Activated CD4-positive, alpha-beta T cell treated with anti-CD3 and anti-CD28 coated beads for 36 hours (primary cell): ENCODE data around the gene SLC4A9. TPM values are rescaled to one million over a fixed set of nuclear protein-coding genes. Genes with fewer than 3 reads are reported as not detected.
A peak's percentile ranks its signal among the peaks of the same experiment; 100 is the strongest.

Experiments used
- ATAC-seq: fragments of 200-7000 bp; cut with Tn5 transposase; one replicate; pipeline ENCODE4 v1.10.0; 2021; ENCODE audit warnings: mild to moderate bottlenecking, moderate library complexity
- CTCF ChIA-PET: fragments of 350-600 bp; sonication (Branson Sonifier 250); formaldehyde crosslinking; loops from one replicate; lab custom pipeline; 2021; ENCODE audit warnings: antibody characterized with exemption; lab: Charles Lee
- POLR2A ChIA-PET: fragments of 350-600 bp; sonication (Branson Sonifier 250); formaldehyde crosslinking; loops from one replicate; lab custom pipeline; 2021; ENCODE audit warnings: antibody characterized with exemption, inconsistent platforms; lab: Charles Lee
- DNase-seq: peaks from one replicate; pipeline ENCODE4 v3.0.0-alpha.2; 2020
- H3K27ac Mint-ChIP-seq: one replicate; pipeline ENCODE4 v1.8.0; 2021; ENCODE audit warnings: mixed read lengths
- H3K27me3 Mint-ChIP-seq: one replicate; pipeline ENCODE4 v1.8.0; 2021; ENCODE audit warnings: mixed read lengths
- H3K36me3 Mint-ChIP-seq: one replicate; pipeline ENCODE4 v1.8.0; 2021; ENCODE audit warnings: low read depth, mixed read lengths
- H3K4me1 Mint-ChIP-seq: one replicate; pipeline ENCODE4 v1.8.0; 2021; ENCODE audit warnings: mixed read lengths
- H3K4me3 Mint-ChIP-seq: one replicate; pipeline ENCODE4 v1.8.0; 2021; ENCODE audit warnings: mild to moderate bottlenecking, moderate library complexity, mixed read lengths
- H3K9me3 Mint-ChIP-seq: one replicate; pipeline ENCODE4 v1.8.0; 2021; ENCODE audit warnings: low read depth, mixed read lengths
- intact Hi-C, 2 experiments: fragments of 100-400 bp; cut with DNase I in 1 of 2; cut with micrococcal nuclease in 1 of 2; formaldehyde crosslinking; loops; one replicate each; pipeline versions ENCODE4 v1.14.2 to v1.15.1; 2022 to 2024; cut with DNase I, micrococcal nuclease
- total RNA-seq, 2 experiments: library from RNA; stranded (reverse); gene quantifications; one replicate each; pipeline ENCODE4 v1.2.3, GENCODE V29; 2021

The SLC4A9 gene
- total RNA-seq, 2 experiments from 2014 or later: 0.21 to 0.73 TPM

GRCh38 chr5:140400730-140401361 is 40.9 kb downstream of the SLC4A9 start:
- H3K9me3 Mint-ChIP-seq: no peaks in the 10 kb centered on the region
- peaks cover 20% of the 10 kb centered on the region for H3K4me1 Mint-ChIP-seq
- peak; percentile 79 for ATAC-seq
- peak; percentile 91 for DNase-seq
- H3K4me3 Mint-ChIP-seq: no peak overlapping the region
- ChIA-PET POLR2A (interaction anchor here (0.6 to 2.5 kb wide), 10 partner anchors 8 to 310 kb away, joined by 3 to 13 read pairs (median 3); partner anchors contain the start of genes EIF4EBP3, HARS1, HARS2 and IK), CTCF (interaction anchor here (0.7 to 1.9 kb wide), 8 partner anchors 9 to 310 kb away, joined by 3 to 5 read pairs (median 4); partner anchors contain the start of genes EIF4EBP3 and ZMAT2)
- peaks cover 13% of the 10 kb centered on the region for H3K36me3 Mint-ChIP-seq
- H3K27me3 Mint-ChIP-seq: no peaks in the 10 kb centered on the region
- intact Hi-C loops: loop anchor here (1.0 to 5.0 kb wide), 19 partner anchors 38 to 1696 kb away; partner anchors contain the start of genes APBB3 (in 2 of the 2), HARS1 (in 2 of the 2), HARS2 (in 2 of the 2) and SLC35A4 (in 2 of the 2)
- H3K27ac Mint-ChIP-seq: peak overlapping the region; percentile 87

- no peaks in the 10 kb centered on the region for H3K27me3 Mint-ChIP-seq
- peaks cover 18% of the 10 kb centered on the region for H3K36me3 Mint-ChIP-seq
- peaks cover 24% of the 10 kb centered on the region for H3K4me1 Mint-ChIP-seq
- peak within 1 kb of the TSS; percentile 87 for H3K27ac Mint-ChIP-seq
- no peak within 1 kb of the TSS for H3K4me3 Mint-ChIP-seq
- ChIA-PET POLR2A (interaction anchor here (0.6 to 2.5 kb wide), 13 partner anchors 9 to 1065 kb away, joined by 3 to 13 read pairs (median 3); partner anchors contain the start of genes EIF4EBP3, HARS1, HARS2 and IK), CTCF (interaction anchor here (0.6 to 1.9 kb wide), 10 partner anchors 9 to 310 kb away, joined by 3 to 5 read pairs (median 4); partner anchors contain the start of genes EIF4EBP3 and ZMAT2)
- DNase-seq: peak; percentile 98
- intact Hi-C loops: loop anchor here (1.0 to 5.0 kb wide), 19 partner anchors 39 to 1696 kb away; partner anchors contain the start of genes APBB3 (in 2 of the 2), HARS1 (in 2 of the 2), HARS2 (in 2 of the 2) and SLC35A4 (in 2 of the 2)
- peak; percentile 83 for ATAC-seq
- H3K9me3 Mint-ChIP-seq: no peaks in the 10 kb centered on the region
Observed at GRCh38 chr5:140401362-140402257, 41.6 kb downstream of the SLC4A9 start, which contains the start of gene ANKHD1. Gene ANKHD1 (plus strand): TSS chr5:140401833. CDS start chr5:140401968, 135 bp downstream.

- DNase-seq (peak; percentile 73), ATAC-seq (peak; percentile 0)
- H3K4me3 Mint-ChIP-seq: no peak overlapping the region
- no peak overlapping the region for H3K27ac Mint-ChIP-seq
- intact Hi-C loops: loop anchor here in 1 of 2 experiments (5.0 kb wide), 2 partner anchors 840 to 1695 kb away; partner anchors contain the start of gene UBE2D2
- no peaks in the 10 kb centered on the region for H3K9me3 Mint-ChIP-seq
- peaks cover 25% of the 10 kb centered on the region for H3K4me1 Mint-ChIP-seq
- POLR2A ChIA-PET: interaction anchor here (0.6 to 2.5 kb wide), 8 partner anchors 17 to 1066 kb away, joined by 3 to 13 read pairs (median 3); partner anchors contain the start of genes HBEGF, IK and NDUFA2
- no peaks in the 10 kb centered on the region for H3K27me3 Mint-ChIP-seq
- CTCF ChIA-PET: interaction anchor here (0.9 kb wide), 1 partner anchor 9 kb away, joined by 3 read pairs; no protein-coding TSS in a partner anchor
- peaks cover 20% of the 10 kb centered on the region for H3K36me3 Mint-ChIP-seq
Observed at GRCh38 chr5:140402258-140403074, 42.5 kb downstream of the SLC4A9 start.

- DNase-seq: no peak
- no peak for ATAC-seq
- Mint-ChIP-seq H3K27me3 (no peaks in the 10 kb centered on the region), H3K36me3 (peaks cover 23% of the 10 kb centered on the region), H3K9me3 (no peaks in the 10 kb centered on the region), H3K4me3 (no peak overlapping the region), H3K4me1 (peaks cover 29% of the 10 kb centered on the region), H3K27ac (peak overlapping the region; percentile 30)
- ChIA-PET CTCF (interaction anchor here (0.6 to 1.8 kb wide), 6 partner anchors 21 to 316 kb away, joined by 3 to 4 read pairs (median 3); no protein-coding TSS in a partner anchor), POLR2A (interaction anchor here (0.7 kb wide), 1 partner anchor 55 kb away, joined by 5 read pairs; no protein-coding TSS in a partner anchor)
- intact Hi-C loops: loop anchor here in 1 of 2 experiments (5.0 kb wide), 2 partner anchors 841 to 1694 kb away; partner anchors contain the start of gene UBE2D2
Observed at GRCh38 chr5:140403613-140404012, 43.6 kb downstream of the SLC4A9 start.

GRCh38 chr5:140408750-140409241 is 48.8 kb downstream of the SLC4A9 start:
- no peak for ATAC-seq
- ChIA-PET CTCF (interaction anchor here (0.6 kb wide), 1 partner anchor 256 kb away, joined by 3 read pairs; no protein-coding TSS in a partner anchor), POLR2A (no interaction called here)
- Mint-ChIP-seq H3K4me1 (peaks cover 43% of the 10 kb centered on the region), H3K27me3 (no peaks in the 10 kb centered on the region), H3K36me3 (peaks cover 28% of the 10 kb centered on the region), H3K27ac (no peak overlapping the region), H3K9me3 (no peaks in the 10 kb centered on the region), H3K4me3 (no peak overlapping the region)
- DNase-seq: no peak
- intact Hi-C loops: no loop called here

GRCh38 chr5:140413230-140413629 is 53.2 kb downstream of the SLC4A9 start:
- ChIA-PET POLR2A (no interaction called here), CTCF (no interaction called here)
- DNase-seq: no peak
- H3K9me3 Mint-ChIP-seq: no peaks in the 10 kb centered on the region
- no peaks in the 10 kb centered on the region for H3K27me3 Mint-ChIP-seq
- no peak overlapping the region for H3K4me3 Mint-ChIP-seq
- no peak overlapping the region for H3K27ac Mint-ChIP-seq
- intact Hi-C loops: no loop called here
- ATAC-seq: no peak
- peaks cover 20% of the 10 kb centered on the region for H3K36me3 Mint-ChIP-seq
- peaks cover 33% of the 10 kb centered on the region for H3K4me1 Mint-ChIP-seq

GRCh38 chr5:140417235-140417634 is 57.2 kb downstream of the SLC4A9 start:
- no peaks in the 10 kb centered on the region for H3K27me3 Mint-ChIP-seq
- H3K36me3 Mint-ChIP-seq: peaks cover 25% of the 10 kb centered on the region
- no peak for DNase-seq
- no peak overlapping the region for H3K27ac Mint-ChIP-seq
- ChIA-PET CTCF (interaction anchor here (1.0 to 1.7 kb wide), 2 partner anchors 13 to 230 kb away, joined by 3 to 4 read pairs; partner anchors contain the start of genes IK and NDUFA2), POLR2A (interaction anchor here (0.6 to 0.7 kb wide), 2 partner anchors 16 to 85 kb away, joined by 4 to 7 read pairs; partner anchors contain the start of gene ANKHD1)
- no peaks in the 10 kb centered on the region for H3K9me3 Mint-ChIP-seq
- intact Hi-C loops: no loop called here
- no peak overlapping the region for H3K4me3 Mint-ChIP-seq
- peaks cover 52% of the 10 kb centered on the region for H3K4me1 Mint-ChIP-seq
- no peak for ATAC-seq

GRCh38 chr5:140418862-140419520 is 59.0 kb downstream of the SLC4A9 start:
- peaks cover 50% of the 10 kb centered on the region for H3K4me1 Mint-ChIP-seq
- no peak overlapping the region for H3K27ac Mint-ChIP-seq
- DNase-seq (no peak), ATAC-seq (no peak)
- no peak overlapping the region for H3K4me3 Mint-ChIP-seq
- no peaks in the 10 kb centered on the region for H3K27me3 Mint-ChIP-seq
- ChIA-PET CTCF (interaction anchor here (0.9 to 1.7 kb wide), 3 partner anchors 11 to 129 kb away, joined by 3 to 4 read pairs (median 3); partner anchors contain the start of gene EIF4EBP3), POLR2A (interaction anchor here (0.7 kb wide), 1 partner anchor 16 kb away, joined by 3 read pairs; no protein-coding TSS in a partner anchor)
- no peaks in the 10 kb centered on the region for H3K9me3 Mint-ChIP-seq
- intact Hi-C loops: no loop called here
- H3K36me3 Mint-ChIP-seq: peaks cover 21% of the 10 kb centered on the region

GRCh38 chr5:140420226-140420570 is 60.2 kb downstream of the SLC4A9 start:
- ATAC-seq (no peak), DNase-seq (no peak)
- intact Hi-C loops: no loop called here
- H3K27me3 Mint-ChIP-seq: no peaks in the 10 kb centered on the region
- H3K4me1 Mint-ChIP-seq: peaks cover 49% of the 10 kb centered on the region
- H3K27ac Mint-ChIP-seq: no peak overlapping the region
- H3K9me3 Mint-ChIP-seq: no peaks in the 10 kb centered on the region
- CTCF ChIA-PET: interaction anchor here (0.6 kb wide), 1 partner anchor 75 kb away, joined by 4 read pairs; no protein-coding TSS in a partner anchor
- H3K4me3 Mint-ChIP-seq: no peak overlapping the region
- H3K36me3 Mint-ChIP-seq: peaks cover 15% of the 10 kb centered on the region
- POLR2A ChIA-PET: no interaction called here
